ENCODE measurements around the gene RIPOR1.
"Not testable (repeated sequence)": the region's sequence is repeated elsewhere in the genome, so short reads cannot be mapped to it uniquely, and the experiment has no call there.

RIPOR1 gene

DNA sequence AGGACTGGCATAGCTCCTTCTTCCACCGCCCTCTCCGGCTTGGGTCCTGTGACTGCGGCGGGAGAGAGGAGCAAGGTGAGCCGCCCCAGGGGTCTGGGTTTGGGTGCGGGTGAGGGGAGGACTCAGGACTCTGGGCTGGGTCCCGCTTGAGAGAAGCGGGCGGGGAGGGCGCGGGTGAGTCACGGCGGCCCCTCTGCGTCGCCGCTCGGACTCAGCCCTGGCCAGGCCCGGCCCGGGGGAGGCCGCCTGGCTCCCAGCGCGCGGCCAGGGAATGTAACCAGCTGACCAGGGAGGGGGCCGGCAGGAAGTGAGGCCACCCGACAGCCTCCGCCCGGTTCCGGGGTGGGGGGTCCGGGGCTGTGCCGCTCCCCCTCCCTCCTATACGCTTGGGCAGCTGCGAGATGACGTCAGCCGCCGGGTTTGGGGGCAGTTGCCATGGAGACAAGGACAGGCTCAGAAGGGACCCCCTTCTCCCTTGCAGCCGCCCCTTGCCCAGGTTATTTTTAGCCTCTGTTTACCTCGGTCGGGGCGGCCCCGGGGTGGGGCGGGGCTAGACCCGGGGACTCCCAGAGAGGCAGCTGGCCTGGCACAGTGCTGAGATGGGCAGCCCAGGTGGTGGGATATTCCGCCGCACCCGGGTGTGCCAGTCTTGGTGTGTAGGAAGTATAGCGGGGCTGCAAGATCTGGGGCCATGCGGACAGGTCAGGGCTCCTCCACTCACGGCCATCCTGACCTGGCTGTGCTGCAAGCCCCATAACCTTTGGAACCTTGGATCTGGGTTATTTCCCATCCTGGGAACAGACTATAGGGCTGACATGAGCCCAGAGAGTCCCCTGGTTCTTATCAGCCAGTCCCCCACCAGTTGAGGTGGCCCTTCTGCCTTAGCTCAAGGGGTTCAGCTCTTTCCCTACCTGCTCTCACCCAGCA, 1.6 kb downstream of the RIPOR1 start:
- peak overlapping the region; percentile 98 for H3K4me2 ChIP-seq (ENCODE audit: low read length)
- peak overlapping the region; percentile 76 for H3K4me3 ChIP-seq (ENCODE audit: low read depth, low read length)
- peak overlapping the region; percentile 33 for H3K9ac ChIP-seq
- H3K27ac ChIP-seq = peak overlapping the region; percentile 54
- H3K4me1 ChIP-seq = peaks cover 12% of the 10 kb centered on the region
- H3K36me3 ChIP-seq (ENCODE audit: control insufficient read depth, insufficient read depth, low read length) = no peaks in the 10 kb centered on the region
- peaks cover 37% of the 10 kb centered on the region for H3K79me2 ChIP-seq
- no peaks in the 10 kb centered on the region for H3K27me3 ChIP-seq (ENCODE audit: control insufficient read depth, insufficient read depth, low read length)
- TF ChIP-seq, protein P1, sequence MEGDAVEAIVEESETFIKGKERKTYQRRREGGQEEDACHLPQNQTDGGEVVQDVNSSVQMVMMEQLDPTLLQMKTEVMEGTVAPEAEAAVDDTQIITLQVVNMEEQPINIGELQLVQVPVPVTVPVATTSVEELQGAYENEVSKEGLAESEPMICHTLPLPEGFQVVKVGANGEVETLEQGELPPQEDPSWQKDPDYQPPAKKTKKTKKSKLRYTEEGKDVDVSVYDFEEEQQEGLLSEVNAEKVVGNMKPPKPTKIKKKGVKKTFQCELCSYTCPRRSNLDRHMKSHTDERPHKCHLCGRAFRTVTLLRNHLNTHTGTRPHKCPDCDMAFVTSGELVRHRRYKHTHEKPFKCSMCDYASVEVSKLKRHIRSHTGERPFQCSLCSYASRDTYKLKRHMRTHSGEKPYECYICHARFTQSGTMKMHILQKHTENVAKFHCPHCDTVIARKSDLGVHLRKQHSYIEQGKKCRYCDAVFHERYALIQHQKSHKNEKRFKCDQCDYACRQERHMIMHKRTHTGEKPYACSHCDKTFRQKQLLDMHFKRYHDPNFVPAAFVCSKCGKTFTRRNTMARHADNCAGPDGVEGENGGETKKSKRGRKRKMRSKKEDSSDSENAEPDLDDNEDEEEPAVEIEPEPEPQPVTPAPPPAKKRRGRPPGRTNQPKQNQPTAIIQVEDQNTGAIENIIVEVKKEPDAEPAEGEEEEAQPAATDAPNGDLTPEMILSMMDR (IDR thresholded peaks at IDR 0.05) = no peak
- H3K9me3 ChIP-seq (ENCODE audit: control insufficient read depth, low read length) = no peaks in the 10 kb centered on the region
- H2AFZ ChIP-seq = peak overlapping the region; percentile 82

DNA sequence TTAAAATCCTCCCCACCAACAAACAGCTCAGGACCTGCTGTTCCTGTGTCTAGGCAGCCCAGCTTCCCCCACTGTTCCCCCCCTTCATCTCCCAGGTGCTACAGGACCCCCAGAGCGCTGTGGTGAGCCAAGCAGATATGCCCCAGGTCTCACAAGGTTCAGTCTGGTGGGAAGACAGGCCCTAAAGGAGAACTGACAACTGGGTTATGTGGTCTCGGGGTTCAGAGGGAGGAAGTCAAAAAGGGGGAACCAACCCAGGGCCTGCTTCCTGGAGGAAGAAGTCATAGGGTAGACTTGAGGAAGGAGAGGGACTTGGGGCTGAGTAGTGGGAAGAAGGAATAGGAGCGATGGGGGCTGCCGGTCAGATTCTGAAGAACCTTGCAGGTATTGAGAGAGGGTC, 2.6 kb downstream of the RIPOR1 start:
- no peak overlapping the region for H3K9ac ChIP-seq
- peaks cover 12% of the 10 kb centered on the region for H3K4me1 ChIP-seq
- H3K27me3 ChIP-seq (ENCODE audit: control insufficient read depth, insufficient read depth, low read length) = no peaks in the 10 kb centered on the region
- H2AFZ ChIP-seq = no peak overlapping the region
- H3K27ac ChIP-seq = peak overlapping the region; percentile 13
- H3K9me3 ChIP-seq (ENCODE audit: control insufficient read depth, low read length) = no peaks in the 10 kb centered on the region
- H3K4me2 ChIP-seq (ENCODE audit: low read length) = no peak overlapping the region
- TF ChIP-seq, protein P1 (IDR thresholded peaks at IDR 0.05) = no peak
- H3K4me3 ChIP-seq (ENCODE audit: low read depth, low read length) = no peak overlapping the region
- no peaks in the 10 kb centered on the region for H3K36me3 ChIP-seq (ENCODE audit: control insufficient read depth, insufficient read depth, low read length)
- peaks cover 37% of the 10 kb centered on the region for H3K79me2 ChIP-seq

DNA sequence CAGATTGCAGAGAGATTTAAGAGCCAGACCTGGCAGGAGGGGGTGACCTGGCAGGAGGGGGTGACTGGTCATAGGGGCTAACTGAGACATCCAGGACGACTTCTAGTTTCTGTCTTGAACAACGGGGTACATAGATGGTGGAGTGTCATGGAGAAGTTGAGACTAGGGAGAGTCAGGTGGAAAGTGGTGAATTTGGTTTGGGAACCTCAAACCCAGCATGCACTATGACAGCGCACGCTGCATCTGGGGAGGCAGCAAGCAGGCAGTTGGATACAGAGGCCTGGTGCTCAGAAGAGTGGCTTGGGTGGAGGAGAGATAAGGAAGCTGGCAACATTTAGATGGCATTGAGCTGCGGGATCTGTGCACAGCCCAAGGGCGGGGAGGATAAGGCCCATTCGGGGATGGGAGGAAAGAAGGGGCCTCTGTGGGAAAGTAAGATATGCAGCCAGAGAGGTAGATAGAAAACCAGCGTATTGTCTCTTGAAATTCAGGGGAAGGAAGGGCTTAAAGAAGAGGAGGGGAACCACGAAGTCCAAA, 4.5 kb downstream of the RIPOR1 start:
- H3K36me3 ChIP-seq (ENCODE audit: control insufficient read depth, insufficient read depth, low read length) = no peaks in the 10 kb centered on the region
- H2AFZ ChIP-seq = no peak overlapping the region
- H3K4me2 ChIP-seq (ENCODE audit: low read length) = no peak overlapping the region
- no peaks in the 10 kb centered on the region for H3K27me3 ChIP-seq (ENCODE audit: control insufficient read depth, insufficient read depth, low read length)
- H3K9ac ChIP-seq = no peak overlapping the region
- TF ChIP-seq, protein P1 (IDR thresholded peaks at IDR 0.05) = no peak
- peaks cover 37% of the 10 kb centered on the region for H3K79me2 ChIP-seq
- H3K4me3 ChIP-seq (ENCODE audit: low read depth, low read length) = no peak overlapping the region
- H3K9me3 ChIP-seq (ENCODE audit: control insufficient read depth, low read length) = no peaks in the 10 kb centered on the region
- H3K4me1 ChIP-seq = peaks cover 14% of the 10 kb centered on the region
- no peak overlapping the region for H3K27ac ChIP-seq

DNA sequence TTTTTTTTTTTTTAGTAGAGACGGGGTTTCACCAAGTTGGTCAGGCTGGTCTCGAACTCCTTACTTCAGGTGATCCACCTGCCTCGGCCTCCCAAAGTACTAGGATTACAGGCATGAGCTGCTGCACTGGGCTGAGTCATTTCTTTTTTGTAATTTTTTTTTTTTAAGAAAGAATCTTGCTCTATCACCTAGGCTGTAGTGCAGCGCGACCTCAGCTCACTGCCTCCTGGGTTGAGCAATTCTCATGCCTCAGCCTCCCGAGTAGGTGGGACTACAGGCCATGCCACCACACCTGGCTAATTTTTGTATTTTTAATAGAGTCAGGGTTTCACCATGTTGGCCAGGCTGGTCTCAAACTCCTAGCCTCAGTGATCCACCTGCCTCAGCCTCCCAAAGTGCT, 5.4 kb downstream of the RIPOR1 start:
- not testable (repeated sequence) for H3K4me3 ChIP-seq (ENCODE audit: low read depth, low read length); H3K9me3 ChIP-seq (ENCODE audit: control insufficient read depth, low read length); H3K36me3 ChIP-seq (ENCODE audit: control insufficient read depth, insufficient read depth, low read length); H3K4me2 ChIP-seq (ENCODE audit: low read length); H3K27ac ChIP-seq; H3K27me3 ChIP-seq (ENCODE audit: control insufficient read depth, insufficient read depth, low read length); H3K9ac ChIP-seq; H2AFZ ChIP-seq
- peaks cover 37% of the 10 kb centered on the region for H3K79me2 ChIP-seq
- H3K4me1 ChIP-seq = peaks cover 17% of the 10 kb centered on the region

DNA sequence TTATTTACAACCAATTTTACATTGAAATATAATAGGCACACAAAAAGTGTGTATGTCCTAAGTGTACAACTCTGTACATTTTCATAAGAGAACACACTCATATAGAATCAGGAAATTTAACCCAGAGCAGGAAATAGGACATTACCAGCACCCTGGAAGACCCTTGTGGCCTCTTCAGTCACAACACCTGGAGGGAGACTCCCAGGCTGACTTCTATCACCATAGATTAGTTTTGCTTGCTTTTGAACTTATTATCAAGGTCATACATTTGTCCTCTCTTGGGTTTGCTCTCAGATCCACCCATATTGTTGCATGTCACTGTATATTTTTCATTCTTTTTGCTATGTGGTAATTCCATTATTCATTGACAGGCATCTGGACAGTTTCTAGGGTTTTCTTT, 5.8 kb downstream of the RIPOR1 start:
- no peak overlapping the region for H3K9ac ChIP-seq
- H3K36me3 ChIP-seq (ENCODE audit: control insufficient read depth, insufficient read depth, low read length) = no peaks in the 10 kb centered on the region
- H3K27ac ChIP-seq = no peak overlapping the region
- H3K4me2 ChIP-seq (ENCODE audit: low read length) = no peak overlapping the region
- peaks cover 17% of the 10 kb centered on the region for H3K4me1 ChIP-seq
- no peak overlapping the region for H3K4me3 ChIP-seq (ENCODE audit: low read depth, low read length)
- H3K9me3 ChIP-seq (ENCODE audit: control insufficient read depth, low read length) = no peaks in the 10 kb centered on the region
- TF ChIP-seq, protein P1 (IDR thresholded peaks at IDR 0.05) = no peak
- peaks cover 37% of the 10 kb centered on the region for H3K79me2 ChIP-seq
- H3K27me3 ChIP-seq (ENCODE audit: control insufficient read depth, insufficient read depth, low read length) = no peaks in the 10 kb centered on the region
- H2AFZ ChIP-seq = no peak overlapping the region

Data from parathyroid adenoma (tissue), 2 donors.